GM12892 (cell line): ENCODE measurements around the gene SLC7A4.

Experiments used
- POLR2A ChIP-seq: IDR thresholded peaks from 2 replicates; pipeline ENCODE4 v1.6.1; 2011; ENCODE audit warnings: low read depth, low read length, control low read depth
- POLR2AphosphoS5 ChIP-seq: IDR thresholded peaks from 2 replicates; pipeline ENCODE4 v1.6.1; 2011; ENCODE audit warnings: low read depth, low read length, control low read depth

GRCh38 chr22:21025266-21025665 lies 7.1 kb downstream of the SLC7A4 start:
- TF ChIP-seq POLR2AphosphoS5 = no peak
- TF ChIP-seq POLR2A = no peak
